Vagina (tissue), 2 donors: ENCODE measurements around the gene NACC2. TPM values are rescaled to one million over a fixed set of nuclear protein-coding genes. Genes with fewer than 3 reads are reported as not detected.

Source experiments
- DNase-seq, 2 donors: peaks; one replicate each; pipeline ENCODE4 v3.0.0-alpha.2; 2017; ENCODE audit errors: extremely low spot score in 2 of 2
- H3K27ac ChIP-seq: fragments of 200-600 bp; sonication (generic); one replicate; pipeline ENCODE4 v1.5.1; 2019
- H3K27me3 ChIP-seq: fragments of 200-600 bp; sonication (generic); one replicate; pipeline ENCODE4 v1.5.1; 2019
- H3K36me3 ChIP-seq, 2 donors: fragments of 200-600 bp; sonication (generic); one replicate each; pipeline ENCODE4 v1.5.1; 2017 to 2019
- H3K4me1 ChIP-seq: fragments of 200-600 bp; sonication (generic); one replicate; pipeline ENCODE4 v1.5.1; 2019
- H3K4me3 ChIP-seq, 2 donors: fragments of 200-600 bp; sonication (generic); 1 replicate in 1 of 2; 2 replicates in 1 of 2; pipeline ENCODE4 v1.5.1; 2016 to 2019
- H3K9me3 ChIP-seq: fragments of 200-600 bp; sonication (generic); one replicate; pipeline ENCODE4 v1.5.1; 2019
- POLR2A ChIP-seq, 2 donors: fragments of 450-650 bp; IDR thresholded peaks; one replicate each; pipeline ENCODE4 v1.6.1; 2017; ENCODE audit warnings: antibody characterized with exemption in 2 of 2, mild to moderate bottlenecking in 2 of 2, moderate library complexity in 2 of 2
- POLR2AphosphoS5 ChIP-seq, 2 donors: sonication (generic); formaldehyde crosslinking; IDR thresholded peaks; one replicate each; pipeline ENCODE4 v1.9.0; 2017; ENCODE audit warnings: antibody characterized with exemption in 2 of 2, mild to moderate bottlenecking in 2 of 2, low read depth in 1 of 2; ENCODE audit not compliant: insufficient read depth in 1 of 2
- intact Hi-C: fragments of 100-400 bp; cut with DNase I; formaldehyde crosslinking; loops from one replicate; pipeline ENCODE4 v1.15.1; 2023
- total RNA-seq: library from RNA; depleted of rRNA; stranded (reverse); fragments of >200 nt; gene quantifications from one replicate; pipeline ENCODE4 v1.2.3, GENCODE V29; 2016
- TF ChIP-seq, protein P1 (sequence below), 3 experiments: fragments of 450-650 bp in 2 of 3; fragments of 200-600 bp in 1 of 3; sonication (generic) in 1 of 3; IDR thresholded peaks; one replicate each; pipeline ENCODE4 v1.5.1; 2017 to 2019; ENCODE audit warnings: antibody characterized with exemption in 3 of 3, mild to moderate bottlenecking in 2 of 3, moderate library complexity in 2 of 3

Gene NACC2
- total RNA-seq, 1 donor from 2014 or later = 21.1 TPM

DNA sequence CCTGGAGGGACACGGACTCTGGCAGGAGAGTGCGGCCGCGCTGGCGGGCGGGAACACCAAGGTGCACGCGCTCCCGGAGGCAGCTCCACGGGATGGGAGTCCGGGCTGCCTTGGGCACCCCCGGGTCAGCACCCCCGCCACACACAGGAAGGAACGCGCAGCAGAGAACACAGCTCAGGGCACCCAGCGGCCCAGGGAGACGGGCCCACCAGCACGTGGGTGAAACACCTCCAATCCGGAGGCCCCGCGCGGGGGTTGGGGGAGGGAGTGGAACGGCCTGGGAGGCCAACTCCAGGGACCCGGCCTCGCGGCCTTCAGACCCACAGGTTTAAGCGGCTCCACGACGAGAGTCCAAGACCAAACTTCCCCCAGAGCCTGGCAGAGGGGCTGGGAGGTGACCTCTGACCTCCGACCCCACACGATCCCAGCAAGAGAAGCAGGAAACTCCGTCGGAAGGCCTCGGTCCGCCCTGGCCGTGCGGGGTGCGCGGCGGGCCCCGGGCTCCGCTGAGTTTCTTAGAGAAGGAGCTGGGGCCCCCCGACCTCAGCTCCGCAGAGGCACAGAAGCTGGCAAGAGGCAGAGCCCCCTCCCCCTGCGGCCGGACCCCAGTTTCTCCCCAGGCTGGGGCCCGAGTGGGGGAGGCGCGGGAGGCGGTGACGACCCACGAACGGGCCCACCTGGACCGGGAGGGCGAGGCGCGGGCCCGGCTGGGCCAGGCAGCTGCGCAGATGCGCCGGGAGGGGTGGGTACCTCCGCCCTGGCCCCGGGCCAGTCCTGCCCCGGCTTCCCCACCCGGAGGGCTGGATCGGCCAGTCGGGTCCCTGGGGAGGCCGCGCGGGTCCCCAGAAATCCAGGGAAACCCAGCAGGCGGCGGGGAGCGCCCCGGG is 851 bp downstream of the NACC2 start:
- Histone ChIP-seq H3K4me1 (peaks cover 59% of the 10 kb centered on the region), H3K27me3 (no peaks in the 10 kb centered on the region), H3K9me3 (no peaks in the 10 kb centered on the region), H3K4me3 (peak overlapping the region; percentile 59 to 86), H3K36me3 (no peaks in the 10 kb centered on the region), H3K27ac (peak overlapping the region; percentile 85)
- peak in 1 of 2 donors; percentile 79 for TF ChIP-seq POLR2AphosphoS5 (IDR thresholded peaks at IDR 0.05; ENCODE audit: insufficient read depth in 1 of 2, low read depth in 1 of 2)
- TF ChIP-seq, protein P1, sequence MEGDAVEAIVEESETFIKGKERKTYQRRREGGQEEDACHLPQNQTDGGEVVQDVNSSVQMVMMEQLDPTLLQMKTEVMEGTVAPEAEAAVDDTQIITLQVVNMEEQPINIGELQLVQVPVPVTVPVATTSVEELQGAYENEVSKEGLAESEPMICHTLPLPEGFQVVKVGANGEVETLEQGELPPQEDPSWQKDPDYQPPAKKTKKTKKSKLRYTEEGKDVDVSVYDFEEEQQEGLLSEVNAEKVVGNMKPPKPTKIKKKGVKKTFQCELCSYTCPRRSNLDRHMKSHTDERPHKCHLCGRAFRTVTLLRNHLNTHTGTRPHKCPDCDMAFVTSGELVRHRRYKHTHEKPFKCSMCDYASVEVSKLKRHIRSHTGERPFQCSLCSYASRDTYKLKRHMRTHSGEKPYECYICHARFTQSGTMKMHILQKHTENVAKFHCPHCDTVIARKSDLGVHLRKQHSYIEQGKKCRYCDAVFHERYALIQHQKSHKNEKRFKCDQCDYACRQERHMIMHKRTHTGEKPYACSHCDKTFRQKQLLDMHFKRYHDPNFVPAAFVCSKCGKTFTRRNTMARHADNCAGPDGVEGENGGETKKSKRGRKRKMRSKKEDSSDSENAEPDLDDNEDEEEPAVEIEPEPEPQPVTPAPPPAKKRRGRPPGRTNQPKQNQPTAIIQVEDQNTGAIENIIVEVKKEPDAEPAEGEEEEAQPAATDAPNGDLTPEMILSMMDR (IDR thresholded peaks at IDR 0.05) = no peak
- peak in 1 of 2 donors; percentile 9 for TF ChIP-seq POLR2A (IDR thresholded peaks at IDR 0.05)
- intact Hi-C loops = loop anchor here (2.0 kb wide), 1 partner anchor 25 kb away; the partner anchor contains the start of gene TMEM250
- DNase-seq = no peak

- TF ChIP-seq, protein P1 (IDR thresholded peaks at IDR 0.05) = no peak
- TF ChIP-seq POLR2AphosphoS5 (IDR thresholded peaks at IDR 0.05; ENCODE audit: insufficient read depth in 1 of 2, low read depth in 1 of 2) (no peak), POLR2A (IDR thresholded peaks at IDR 0.05) (no peak)
- no peak for DNase-seq
- Histone ChIP-seq H3K36me3 (no peaks in the 10 kb centered on the region), H3K27me3 (no peaks in the 10 kb centered on the region), H3K27ac (peak overlapping the region; percentile 85), H3K4me3 (peak overlapping the region; percentile 59 to 86), H3K9me3 (no peaks in the 10 kb centered on the region), H3K4me1 (peaks cover 66% of the 10 kb centered on the region)
- intact Hi-C loops = loop anchor here (2.0 kb wide), 1 partner anchor 25 kb away; the partner anchor contains the start of gene TMEM250
These were observed 1.6 kb downstream of the NACC2 start for GRCh38 chr9:136093346-136093986.

GRCh38 chr9:136092741-136093140 is 2.3 kb downstream of the NACC2 start:
- H3K4me1 ChIP-seq = peaks cover 74% of the 10 kb centered on the region
- no peaks in the 10 kb centered on the region for H3K27me3 ChIP-seq
- no peaks in the 10 kb centered on the region for H3K36me3 ChIP-seq
- DNase-seq = no peak
- no peaks in the 10 kb centered on the region for H3K9me3 ChIP-seq
- intact Hi-C loops = loop anchor here (2.0 kb wide), 1 partner anchor 26 kb away; the partner anchor contains the start of gene TMEM250
- H3K4me3 ChIP-seq = peak overlapping the region in 1 of 2 donors; percentile 86
- TF ChIP-seq, protein P1 (IDR thresholded peaks at IDR 0.05) = no peak
- TF ChIP-seq POLR2AphosphoS5 (IDR thresholded peaks at IDR 0.05; ENCODE audit: insufficient read depth in 1 of 2, low read depth in 1 of 2) (no peak), POLR2A (IDR thresholded peaks at IDR 0.05) (no peak)
- H3K27ac ChIP-seq = peak overlapping the region; percentile 85

- no peaks in the 10 kb centered on the region for H3K27me3 ChIP-seq
- intact Hi-C loops = loop anchor here (2.0 kb wide), 1 partner anchor 26 kb away; the partner anchor contains the start of gene TMEM250
- no peaks in the 10 kb centered on the region for H3K36me3 ChIP-seq
- no peaks in the 10 kb centered on the region for H3K9me3 ChIP-seq
- TF ChIP-seq POLR2A (IDR thresholded peaks at IDR 0.05) = no peak
- no peak for TF ChIP-seq POLR2AphosphoS5 (IDR thresholded peaks at IDR 0.05; ENCODE audit: insufficient read depth in 1 of 2, low read depth in 1 of 2)
- TF ChIP-seq, protein P1 (IDR thresholded peaks at IDR 0.05) = no peak
- no peak overlapping the region for H3K4me3 ChIP-seq
- peaks cover 78% of the 10 kb centered on the region for H3K4me1 ChIP-seq
- peak overlapping the region; percentile 85 for H3K27ac ChIP-seq
- no peak for DNase-seq
These were observed 2.8 kb downstream of the NACC2 start for GRCh38 chr9:136092353-136092650.
